Measurements from ENCODE around the gene GDPD2.

GDPD2 gene

GRCh38 chrX:70437921-70438665 lies 15.0 kb downstream of the GDPD2 start:
- no peak for DNase-seq

- no peak for DNase-seq
Measured at GRCh38 chrX:70439016-70439415, 15.9 kb downstream of the GDPD2 start.

- no peak for DNase-seq
Measured at GRCh38 chrX:70442224-70442623, 19.1 kb downstream of the GDPD2 start.

- peak; percentile 42 for DNase-seq
Measured at GRCh38 chrX:70444326-70444945, 21.3 kb downstream of the GDPD2 start, which contains the start of gene DLG3. DLG3 (plus strand) TSS chrX:70444835; CDS start chrX:70445202, 367 bp downstream.

GRCh38 chrX:70444946-70445656 lies 22.0 kb downstream of the GDPD2 start:
- no peak for DNase-seq

- DNase-seq, result no peak
Measured at GRCh38 chrX:70445951-70446350, 22.8 kb downstream of the GDPD2 start.

- no peak for DNase-seq
Measured at GRCh38 chrX:70446380-70447350, 23.6 kb downstream of the GDPD2 start.

- no peak for DNase-seq
Measured at GRCh38 chrX:70449457-70449966, 26.4 kb downstream of the GDPD2 start.

- DNase-seq, result peak; percentile 67
Measured at GRCh38 chrX:70452143-70452733, 29.1 kb downstream of the GDPD2 start.

- no peak for DNase-seq
Measured at GRCh38 chrX:70453024-70453618, 30.0 kb downstream of the GDPD2 start.

GRCh38 chrX:70454441-70455365 lies 31.6 kb downstream of the GDPD2 start:
- peak; percentile 76 for DNase-seq

GRCh38 chrX:70455366-70456202 lies 32.5 kb downstream of the GDPD2 start:
- no peak for DNase-seq

- no peak for DNase-seq
Measured at GRCh38 chrX:70456256-70456655, 33.1 kb downstream of the GDPD2 start.

GRCh38 chrX:70461026-70461425 lies 37.9 kb downstream of the GDPD2 start:
- DNase-seq, result no peak

GRCh38 chrX:70464051-70464450 lies 40.9 kb downstream of the GDPD2 start:
- DNase-seq, result no peak

- no peak for DNase-seq
Measured at GRCh38 chrX:70466968-70467367, 43.9 kb downstream of the GDPD2 start.

GRCh38 chrX:70468709-70469108 lies 45.6 kb downstream of the GDPD2 start:
- no peak for DNase-seq

GRCh38 chrX:70470850-70471289 lies 47.8 kb downstream of the GDPD2 start:
- DNase-seq, result no peak

- DNase-seq, result no peak
Measured at GRCh38 chrX:70476166-70476933, 53.2 kb downstream of the GDPD2 start.

Measured in activated CD4-positive, alpha-beta T cell treated with anti-CD3 and anti-CD28 coated beads for 48 hours (primary cell).